HCT116 (cell line): ENCODE results near the gene CEP72. TPM values are rescaled to one million over a fixed set of nuclear protein-coding genes. Genes with fewer than 3 reads are reported as not detected.

Experiments
- ATAC-seq: fragments of 200-7000 bp; cut with Tn5 transposase; 2 replicates; pipeline ENCODE4 v1.9.1; 2020; ENCODE audit warnings: mild to moderate bottlenecking, moderate library complexity
- BruUV-seq: library from RNA; stranded (reverse); fragments of 400-500 nt; replicated peaks from 2 replicates; lab custom pipeline; 2021; lab: Mats Ljungman, UMichigan
- CTCF ChIA-PET: fragments of 300-600 bp; sonication (Branson Sonifier 250); formaldehyde crosslinking; loops from one replicate; lab custom pipeline; 2021; ENCODE audit warnings: antibody characterized with exemption; lab: Charles Lee
- POLR2A ChIA-PET: fragments of 300-600, 350-600 bp; sonication (Branson Sonifier 250); formaldehyde crosslinking; loops from one replicate; lab custom pipeline; 2021; ENCODE audit warnings: antibody characterized with exemption; lab: Charles Lee
- RAD21 ChIA-PET, 2 experiments: fragments of 300-600 bp; sonication (Branson Sonifier 250); formaldehyde crosslinking; loops; one replicate each; lab custom pipeline; 2023; ENCODE audit warnings: low total read pairs in 2 of 2; ENCODE audit not compliant: uncharacterized antibody in 2 of 2, unreplicated experiment in 2 of 2, low non-redundant PET in 1 of 2; lab: Charles Lee
- DNase-seq: peaks from one replicate; pipeline ENCODE4 v3.0.0-alpha.2; 2010; ENCODE audit warnings: low read depth, low spot score
- H2AFZ ChIP-seq: fragments of 200-600 bp; shearing (Covaris generic), sonication (generic); 2 replicates; pipeline ENCODE4 v1.6.1; 2017; ENCODE audit warnings: low read depth, mixed run types, mixed read lengths, antibody characterized with exemption, low read length; ENCODE audit not compliant: poor library complexity, severe bottlenecking
- H3K27ac ChIP-seq: 2 replicates; pipeline ENCODE4 v1.5.1; 2012; ENCODE audit warnings: low read depth, low read length
- H3K27me3 ChIP-seq: fragments of 200-600 bp; sonication (generic); 2 replicates; pipeline ENCODE4 v1.6.1; 2016; ENCODE audit warnings: mixed run types, low read length, mixed read lengths; ENCODE audit not compliant: insufficient read depth
- H3K36me3 ChIP-seq, 2 experiments: fragments of 200-500 bp in 1 of 2; fragments of 200-600 bp in 1 of 2; sonication (Bioruptor generic) in 1 of 2; sonication (generic) in 1 of 2; 2 replicates each; pipeline versions ENCODE4 v1.5.1 to v1.6.1; 2014 to 2016; ENCODE audit warnings: low read length in 2 of 2, inconsistent platforms in 1 of 2, mixed read lengths in 1 of 2, mixed run types in 1 of 2; ENCODE audit not compliant: insufficient read depth in 2 of 2, control insufficient read depth in 1 of 2
- H3K4me1 ChIP-seq, 2 experiments: fragments of 200-600 bp in 1 of 2; sonication (generic) in 1 of 2; 2 replicates each; pipeline versions ENCODE4 v1.5.1 to v1.6.1; 2012 to 2017; ENCODE audit warnings: low read length in 2 of 2, inconsistent platforms in 1 of 2, mild to moderate bottlenecking in 1 of 2, mixed read lengths in 1 of 2, mixed run types in 1 of 2, moderate library complexity in 1 of 2; ENCODE audit not compliant: insufficient read depth in 2 of 2, control insufficient read depth in 1 of 2
- H3K4me2 ChIP-seq: fragments of 200-600 bp; sonication (generic); 2 replicates; pipeline ENCODE4 v1.6.1; 2017; ENCODE audit warnings: mixed run types, low read length, mixed read lengths
- H3K4me3 ChIP-seq, 2 experiments: fragments of 200-600 bp in 1 of 2; sonication (generic) in 1 of 2; replicated peaks in 1 of 2; 2 replicates each; pipeline ENCODE4 v1.5.1; 2011 to 2016; ENCODE audit warnings: low read length in 2 of 2, control low read depth in 1 of 2, low read depth in 1 of 2, mild to moderate bottlenecking in 1 of 2, mixed read lengths in 1 of 2, mixed run types in 1 of 2
- H3K79me2 ChIP-seq: fragments of 200-600 bp; sonication (generic); 2 replicates; pipeline ENCODE4 v1.6.1; 2017; ENCODE audit warnings: mild to moderate bottlenecking, mixed run types, low read length, moderate library complexity, mixed read lengths; ENCODE audit not compliant: insufficient read depth
- H3K9ac ChIP-seq: fragments of 200-600 bp; sonication (generic); 2 replicates; pipeline ENCODE4 v1.6.1; 2016; ENCODE audit warnings: low read length, mixed read lengths
- H3K9me2 ChIP-seq: fragments of 200-600 bp; sonication (generic), shearing (Covaris generic); 2 replicates; pipeline ENCODE4 v1.6.1; 2017; ENCODE audit warnings: mixed run types, mild to moderate bottlenecking, moderate library complexity; ENCODE audit not compliant: insufficient read depth
- H3K9me3 ChIP-seq, 2 experiments: fragments of 200-500 bp in 1 of 2; fragments of 200-600 bp in 1 of 2; sonication (Bioruptor generic) in 1 of 2; sonication (generic) in 1 of 2; 2 replicates each; pipeline ENCODE4 v1.6.1; 2014 to 2017; ENCODE audit warnings: low read length in 2 of 2, mixed read lengths in 2 of 2, inconsistent platforms in 1 of 2, low read depth in 1 of 2, mild to moderate bottlenecking in 1 of 2, mixed run types in 1 of 2, moderate library complexity in 1 of 2; ENCODE audit not compliant: control insufficient read depth in 1 of 2, insufficient read depth in 1 of 2
- H4K20me1 ChIP-seq: fragments of 200-600 bp; sonication (generic), shearing (Covaris generic); 2 replicates; pipeline ENCODE4 v1.6.1; 2017; ENCODE audit warnings: mixed run types, mild to moderate bottlenecking, moderate library complexity; ENCODE audit not compliant: insufficient read depth
- CBX3 ChIP-seq: IDR thresholded peaks from 2 replicates; pipeline ENCODE4 v1.6.1; 2012; ENCODE audit warnings: low read depth
- CEBPB ChIP-seq: IDR thresholded peaks from 2 replicates; pipeline ENCODE4 v1.6.1; 2012; ENCODE audit warnings: low read depth
- EGR1 ChIP-seq: IDR thresholded peaks from 2 replicates; pipeline ENCODE4 v1.6.1; 2012; ENCODE audit warnings: low read depth
- ELF1 ChIP-seq: IDR thresholded peaks from 2 replicates; pipeline ENCODE4 v1.6.1; 2012; ENCODE audit warnings: low read depth, borderline replicate concordance
- EZH2 ChIP-seq: fragments of 200-600 bp; sonication (generic); IDR thresholded peaks from 2 replicates; pipeline ENCODE4 v1.6.1; 2017; ENCODE audit warnings: antibody characterized with exemption, mixed run types
- EZH2phosphoT487 ChIP-seq: fragments of 200-600 bp; IDR thresholded peaks from 2 replicates; pipeline ENCODE4 v1.6.1; 2018; ENCODE audit warnings: antibody characterized with exemption, borderline replicate concordance
- FOSL1 ChIP-seq: IDR thresholded peaks from 2 replicates; pipeline ENCODE4 v1.6.1; 2012; ENCODE audit warnings: low read depth
- JUND ChIP-seq: IDR thresholded peaks from 2 replicates; pipeline ENCODE4 v1.6.1; 2012
- POLR2AphosphoS5 ChIP-seq: IDR thresholded peaks from 2 replicates; pipeline ENCODE4 v1.6.1; 2011; ENCODE audit warnings: mild to moderate bottlenecking, low read depth, low read length, moderate library complexity
- RAD21 ChIP-seq: IDR thresholded peaks from 2 replicates; pipeline ENCODE4 v1.6.1; 2012; ENCODE audit warnings: low read depth, mild to moderate bottlenecking
- SIN3A ChIP-seq: IDR thresholded peaks from 2 replicates; pipeline ENCODE4 v1.6.1; 2012; ENCODE audit warnings: low read depth
- SP1 ChIP-seq: IDR thresholded peaks from 2 replicates; pipeline ENCODE4 v1.6.1; 2012; ENCODE audit warnings: low read depth
- SRF ChIP-seq: IDR thresholded peaks from 2 replicates; pipeline ENCODE4 v1.6.1; 2012; ENCODE audit warnings: low read depth
- TCF7L2 ChIP-seq: IDR thresholded peaks from 2 replicates; pipeline ENCODE4 v1.7.0; 2011; ENCODE audit warnings: borderline replicate concordance, inconsistent platforms; ENCODE audit not compliant: insufficient read depth, insufficient read length; ENCODE audit errors: extremely low read depth
- YY1 ChIP-seq: IDR thresholded peaks from 2 replicates; pipeline ENCODE4 v1.6.1; 2011; ENCODE audit warnings: low read length, low read depth, moderate library complexity, mild to moderate bottlenecking; ENCODE audit not compliant: insufficient replicate concordance; ENCODE audit errors: extremely low read depth
- ZFX ChIP-seq: fragments of 450-650 bp; IDR thresholded peaks from 2 replicates; pipeline ENCODE4 v1.6.1; 2017
- ZNF274 ChIP-seq: fragments of 200-500 bp; sonication (Bioruptor generic); IDR thresholded peaks from 2 replicates; pipeline ENCODE4 v1.6.1; 2014; ENCODE audit warnings: mild to moderate bottlenecking, low read depth, low read length, inconsistent platforms
- intact Hi-C: fragments of 100-400 bp; cut with micrococcal nuclease; formaldehyde crosslinking; loops from 2 replicates; pipeline ENCODE4 v1.10.0; 2022
- total RNA-seq: library from RNA; stranded (reverse); gene quantifications from one replicate; pipeline ENCODE4 v1.2.1, GENCODE V29; 2021; ENCODE audit not compliant: unreplicated experiment
- TF ChIP-seq, protein P1 (sequence below): IDR thresholded peaks from 2 replicates; pipeline ENCODE4 v1.6.1; 2011; ENCODE audit warnings: mild to moderate bottlenecking, low read length, moderate library complexity; ENCODE audit not compliant: insufficient replicate concordance; ENCODE audit errors: extremely low read depth
- TF ChIP-seq, protein P2 (sequence below), 3 experiments: fragments of 200-600 bp in 1 of 3; sonication (generic) in 1 of 3; IDR thresholded peaks in 2 of 3; conservative IDR thresholded peaks in 1 of 3; 2 replicates each; pipeline ENCODE4 v1.5.1; 2012 to 2017; ENCODE audit warnings: low read depth in 2 of 3, low read length in 2 of 3, antibody characterized with exemption in 1 of 3, borderline replicate concordance in 1 of 3, control low read depth in 1 of 3, mild to moderate bottlenecking in 1 of 3, mixed read lengths in 1 of 3, mixed run types in 1 of 3, moderate library complexity in 1 of 3; ENCODE audit not compliant: insufficient read depth in 1 of 3
- TF ChIP-seq, protein P3 (sequence below): IDR thresholded peaks from 2 replicates; pipeline ENCODE4 v1.6.1; 2012
- TF ChIP-seq, protein P4 (sequence below): IDR thresholded peaks from 2 replicates; pipeline ENCODE4 v1.6.1; 2012

CEP72 gene
- total RNA-seq, 1 experiment from 2014 or later, result 25.6 TPM

DNA sequence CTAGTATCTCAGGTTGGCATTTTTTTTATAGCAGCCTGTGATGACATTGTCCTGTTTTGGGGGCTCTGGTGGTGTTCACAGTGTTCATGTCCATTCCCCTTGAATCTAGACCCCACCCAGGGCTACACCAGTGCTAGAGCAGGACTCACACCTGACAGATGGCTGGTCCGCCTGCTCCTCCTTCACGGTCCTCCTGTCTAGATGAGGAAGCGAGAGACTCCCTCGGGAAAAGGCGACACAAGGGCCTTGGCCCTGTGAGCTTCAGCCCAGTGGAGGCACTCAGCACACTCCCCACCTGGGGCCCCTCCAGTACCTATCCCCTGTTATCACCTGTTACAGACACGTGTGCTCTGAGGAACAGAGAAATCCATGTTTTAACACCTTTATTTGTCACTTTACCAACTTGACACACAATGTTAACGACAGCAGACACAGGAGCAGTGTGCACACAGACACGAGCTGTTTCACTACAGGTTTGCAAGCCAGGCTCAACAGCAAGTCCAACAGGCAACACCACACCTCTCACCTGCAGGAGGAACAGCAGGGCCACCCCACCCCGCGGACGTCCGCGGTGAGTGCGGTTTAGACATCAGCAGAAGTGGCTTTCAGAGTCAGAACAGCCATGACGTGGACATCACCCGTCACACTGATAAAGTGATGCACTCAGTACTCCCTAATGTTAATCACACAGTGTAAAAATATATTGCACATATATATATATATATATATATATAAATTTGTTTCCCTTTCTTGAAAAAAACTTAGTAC is 47.5 kb downstream of the CEP72 start (continued):
- TF ChIP-seq, protein P1, sequence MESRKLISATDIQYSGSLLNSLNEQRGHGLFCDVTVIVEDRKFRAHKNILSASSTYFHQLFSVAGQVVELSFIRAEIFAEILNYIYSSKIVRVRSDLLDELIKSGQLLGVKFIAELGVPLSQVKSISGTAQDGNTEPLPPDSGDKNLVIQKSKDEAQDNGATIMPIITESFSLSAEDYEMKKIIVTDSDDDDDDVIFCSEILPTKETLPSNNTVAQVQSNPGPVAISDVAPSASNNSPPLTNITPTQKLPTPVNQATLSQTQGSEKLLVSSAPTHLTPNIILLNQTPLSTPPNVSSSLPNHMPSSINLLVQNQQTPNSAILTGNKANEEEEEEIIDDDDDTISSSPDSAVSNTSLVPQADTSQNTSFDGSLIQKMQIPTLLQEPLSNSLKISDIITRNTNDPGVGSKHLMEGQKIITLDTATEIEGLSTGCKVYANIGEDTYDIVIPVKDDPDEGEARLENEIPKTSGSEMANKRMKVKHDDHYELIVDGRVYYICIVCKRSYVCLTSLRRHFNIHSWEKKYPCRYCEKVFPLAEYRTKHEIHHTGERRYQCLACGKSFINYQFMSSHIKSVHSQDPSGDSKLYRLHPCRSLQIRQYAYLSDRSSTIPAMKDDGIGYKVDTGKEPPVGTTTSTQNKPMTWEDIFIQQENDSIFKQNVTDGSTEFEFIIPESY, result no peak
- TF ChIP-seq EZH2phosphoT487 (no peak), EZH2 (no peak), ELF1 (no peak), RAD21 (no peak)

DNA sequence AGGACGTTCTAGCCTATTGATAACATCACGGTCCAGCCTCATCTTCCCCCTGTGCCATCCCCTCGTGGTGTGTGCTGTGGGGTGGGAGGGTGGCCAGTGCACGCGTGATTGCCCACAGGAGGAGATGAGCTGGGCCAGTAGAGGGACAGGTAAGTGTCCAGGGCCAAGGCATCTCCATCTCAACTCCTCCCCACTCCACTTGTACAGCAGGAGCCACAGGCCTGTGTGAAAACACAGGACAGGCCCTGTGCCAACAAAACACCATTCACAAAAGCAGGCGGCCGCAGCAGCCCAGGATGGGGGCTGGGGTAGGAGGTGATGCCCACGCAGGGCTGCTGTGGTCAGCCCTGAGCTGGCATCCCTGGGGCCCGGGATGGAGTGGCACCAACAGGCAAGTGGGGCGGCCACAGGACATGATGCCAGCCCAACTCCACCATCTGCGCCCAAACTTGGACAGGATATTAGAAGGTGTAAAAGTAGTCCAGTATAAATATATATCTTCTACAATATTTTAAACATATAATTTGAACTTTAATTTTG is 48.4 kb downstream of the CEP72 start:
- Histone ChIP-seq H3K9me2 (no peaks in the 10 kb centered on the region), H3K4me1 (peaks cover 9 to 36% of the 10 kb centered on the region in 2 experiments), H3K9me3 (no peaks in the 10 kb centered on the region), H3K4me2 (no peak overlapping the region), H3K36me3 (peaks cover 9 to 32% of the 10 kb centered on the region in 2 experiments; a peak in 3 of 4 replicates), H4K20me1 (no peaks in the 10 kb centered on the region), H3K27me3 (no peaks in the 10 kb centered on the region), H3K79me2 (no peaks in the 10 kb centered on the region), H2AFZ (no peak overlapping the region), H3K9ac (no peak overlapping the region), H3K27ac (no peak overlapping the region), H3K4me3 (no peak overlapping the region)
- ATAC-seq (no peak), DNase-seq (no peak)
- RAD21 ChIA-PET, result no interaction called here
- POLR2A ChIA-PET, result no interaction called here
- BruUV-seq, result no TSS peak
- CTCF ChIA-PET, result no interaction called here
- intact Hi-C loops, result no loop called here
- TF ChIP-seq YY1, result no peak
- no peak for TF ChIP-seq EGR1
- TF ChIP-seq, protein P2, sequence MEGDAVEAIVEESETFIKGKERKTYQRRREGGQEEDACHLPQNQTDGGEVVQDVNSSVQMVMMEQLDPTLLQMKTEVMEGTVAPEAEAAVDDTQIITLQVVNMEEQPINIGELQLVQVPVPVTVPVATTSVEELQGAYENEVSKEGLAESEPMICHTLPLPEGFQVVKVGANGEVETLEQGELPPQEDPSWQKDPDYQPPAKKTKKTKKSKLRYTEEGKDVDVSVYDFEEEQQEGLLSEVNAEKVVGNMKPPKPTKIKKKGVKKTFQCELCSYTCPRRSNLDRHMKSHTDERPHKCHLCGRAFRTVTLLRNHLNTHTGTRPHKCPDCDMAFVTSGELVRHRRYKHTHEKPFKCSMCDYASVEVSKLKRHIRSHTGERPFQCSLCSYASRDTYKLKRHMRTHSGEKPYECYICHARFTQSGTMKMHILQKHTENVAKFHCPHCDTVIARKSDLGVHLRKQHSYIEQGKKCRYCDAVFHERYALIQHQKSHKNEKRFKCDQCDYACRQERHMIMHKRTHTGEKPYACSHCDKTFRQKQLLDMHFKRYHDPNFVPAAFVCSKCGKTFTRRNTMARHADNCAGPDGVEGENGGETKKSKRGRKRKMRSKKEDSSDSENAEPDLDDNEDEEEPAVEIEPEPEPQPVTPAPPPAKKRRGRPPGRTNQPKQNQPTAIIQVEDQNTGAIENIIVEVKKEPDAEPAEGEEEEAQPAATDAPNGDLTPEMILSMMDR (IDR thresholded peaks at IDR 0.05 in 2 of 3, conservative IDR thresholded peaks at IDR 0.05 in 1 of 3; ENCODE audit: borderline replicate concordance in 1 of 3, insufficient read depth in 1 of 3, low read depth in 2 of 3, low read length in 2 of 3), result no peak
- TF ChIP-seq JUND, result no peak
- TF ChIP-seq CEBPB, result no peak
- TF ChIP-seq EZH2phosphoT487, result no peak
- TF ChIP-seq EZH2, result no peak
- TF ChIP-seq SIN3A, result no peak
- TF ChIP-seq ZNF274, result no peak
- TF ChIP-seq ZFX, result no peak
- TF ChIP-seq, protein P3, sequence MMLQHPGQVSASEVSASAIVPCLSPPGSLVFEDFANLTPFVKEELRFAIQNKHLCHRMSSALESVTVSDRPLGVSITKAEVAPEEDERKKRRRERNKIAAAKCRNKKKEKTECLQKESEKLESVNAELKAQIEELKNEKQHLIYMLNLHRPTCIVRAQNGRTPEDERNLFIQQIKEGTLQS, result no peak
- no peak for TF ChIP-seq ELF1
- TF ChIP-seq, protein P4, sequence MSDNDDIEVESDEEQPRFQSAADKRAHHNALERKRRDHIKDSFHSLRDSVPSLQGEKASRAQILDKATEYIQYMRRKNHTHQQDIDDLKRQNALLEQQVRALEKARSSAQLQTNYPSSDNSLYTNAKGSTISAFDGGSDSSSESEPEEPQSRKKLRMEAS, result no peak
- no peak for TF ChIP-seq CBX3
- no peak for TF ChIP-seq SP1
- TF ChIP-seq POLR2AphosphoS5, result no peak
- TF ChIP-seq FOSL1, result no peak
- TF ChIP-seq SRF, result no peak
- no peak for TF ChIP-seq TCF7L2
